Bronchial epithelial cell (primary cell): ENCODE results near the gene ARL15. TPM values are rescaled to one million over a fixed set of nuclear protein-coding genes. Genes with fewer than 3 reads are reported as not detected.
A peak's percentile ranks its signal among the peaks of the same experiment; 100 is the strongest.

Source experiments
- DNase-seq: peaks from one replicate; pipeline ENCODE4 v3.0.0-alpha.2; 2010; ENCODE audit warnings: low read depth
- FAIRE-seq: peaks from 2 replicates; lab custom pipeline; 2011; peaks lifted over from hg19 to GRCh38; lab: Jason Lieb, UNC
- H3K27me3 ChIP-seq: 2 replicates; pipeline ENCODE4 v1.5.1; 2011; ENCODE audit warnings: low read length; ENCODE audit not compliant: control insufficient read depth, insufficient read depth
- H3K36me3 ChIP-seq: 2 replicates; pipeline ENCODE4 v1.5.1; 2011; ENCODE audit warnings: low read length; ENCODE audit not compliant: control insufficient read depth, insufficient read depth
- H3K4me3 ChIP-seq: 2 replicates; pipeline ENCODE4 v1.5.1; 2011; ENCODE audit warnings: mild to moderate bottlenecking, low read depth, low read length, control low read depth
- CTCF ChIP-seq: IDR thresholded peaks from 2 replicates; pipeline ENCODE4 v1.5.1; 2011; ENCODE audit warnings: mild to moderate bottlenecking, moderate library complexity, low read length, control low read depth, inconsistent platforms; ENCODE audit not compliant: insufficient read depth, severe bottlenecking
- total RNA-seq: library from RNA; depleted of rRNA; stranded (reverse); fragments of >200 nt; gene quantifications from 2 replicates; pipeline ENCODE4 v1.2.1, GENCODE V29; 2014

The ARL15 gene
- total RNA-seq, 1 donor from 2014 or later = 13.7 TPM

- H3K4me3 ChIP-seq = no peak overlapping the region
- H3K27me3 ChIP-seq = no peaks in the 10 kb centered on the region
- peak; percentile 79 for DNase-seq
- TF ChIP-seq CTCF = no peak
- FAIRE-seq = no peak
- H3K36me3 ChIP-seq = no peaks in the 10 kb centered on the region
Observed at GRCh38 chr5:54251981-54252380, 58.4 kb downstream of the ARL15 start.

- Histone ChIP-seq H3K4me3 (no peak overlapping the region), H3K36me3 (no peaks in the 10 kb centered on the region), H3K27me3 (no peaks in the 10 kb centered on the region)
- no peak for TF ChIP-seq CTCF
- DNase-seq (no peak), FAIRE-seq (no peak)
Observed at GRCh38 chr5:54249210-54250028, 61.0 kb downstream of the ARL15 start.

GRCh38 chr5:54247226-54247625 is 63.1 kb downstream of the ARL15 start:
- H3K27me3 ChIP-seq = no peaks in the 10 kb centered on the region
- no peaks in the 10 kb centered on the region for H3K36me3 ChIP-seq
- no peak overlapping the region for H3K4me3 ChIP-seq
- TF ChIP-seq CTCF = no peak
- no peak for FAIRE-seq
- no peak for DNase-seq

- Histone ChIP-seq H3K27me3 (no peaks in the 10 kb centered on the region), H3K4me3 (no peak overlapping the region), H3K36me3 (no peaks in the 10 kb centered on the region)
- DNase-seq = peak; percentile 42
- peak; percentile 56 for TF ChIP-seq CTCF
- FAIRE-seq = no peak
Observed at GRCh38 chr5:54243483-54244080, 66.8 kb downstream of the ARL15 start.

GRCh38 chr5:54242297-54242696 is 68.1 kb downstream of the ARL15 start:
- H3K4me3 ChIP-seq = no peak overlapping the region
- TF ChIP-seq CTCF = no peak
- no peak for FAIRE-seq
- no peaks in the 10 kb centered on the region for H3K27me3 ChIP-seq
- no peaks in the 10 kb centered on the region for H3K36me3 ChIP-seq
- no peak for DNase-seq
